Measurements from ENCODE around the gene PDAP1. TPM values are rescaled to one million over a fixed set of nuclear protein-coding genes. Genes with fewer than 3 reads are reported as not detected.
"Not testable (repeated sequence)": the region's sequence is repeated elsewhere in the genome, so short reads cannot be mapped to it uniquely, and the experiment has no call there.

Gene PDAP1
- total and polyA plus RNA-seq, 9 donors, result 64.8 to 155 (median 138) TPM

DNA sequence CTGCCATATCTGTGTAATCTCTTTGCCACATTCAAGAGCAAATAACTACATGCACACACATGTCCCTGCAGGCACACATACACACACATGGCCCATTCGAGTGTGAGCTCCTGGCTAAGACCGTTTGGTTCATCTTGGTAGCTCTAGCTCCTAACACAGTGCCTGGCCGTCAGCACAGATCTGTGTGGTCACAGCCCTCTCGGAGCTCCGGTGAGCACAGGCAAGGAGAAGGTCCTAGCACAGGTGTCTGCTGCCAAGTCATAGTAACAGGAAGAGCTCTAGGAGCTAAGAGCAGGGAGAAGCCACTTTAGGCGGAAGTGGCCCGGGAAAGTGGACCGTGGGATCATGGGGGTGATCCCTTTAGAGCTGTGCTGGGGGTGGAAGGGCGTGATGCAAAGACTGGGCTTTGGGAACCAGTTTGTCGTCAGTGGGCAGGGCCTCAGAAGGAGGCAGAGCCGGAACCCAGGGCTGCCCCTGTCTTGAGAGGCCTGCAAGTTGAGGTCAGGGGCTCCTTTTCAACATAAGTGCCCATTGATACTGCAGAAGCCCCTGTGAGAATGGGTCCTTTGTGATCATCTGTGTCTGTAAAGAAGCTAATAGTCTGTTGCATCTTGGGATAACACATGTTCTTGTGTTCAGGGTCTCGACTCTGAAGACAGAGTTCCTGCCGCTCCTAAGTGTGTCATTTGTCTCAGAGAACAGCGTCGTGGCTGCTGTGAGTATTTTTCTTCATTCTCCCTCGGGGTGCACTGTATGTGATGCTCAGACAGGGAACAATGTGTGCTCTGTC lies 50.5 kb downstream of the PDAP1 start:
- Histone ChIP-seq H3K9me3 (replicated peaks; ENCODE audit: control insufficient read depth, low read depth, low read length) (no peaks in the 10 kb centered on the region), H3K27ac (ENCODE audit: low read length) (no peak overlapping the region), H3K4me1 (ENCODE audit: control insufficient read depth, insufficient read depth, low read length) (no peaks in the 10 kb centered on the region), H3K4me3 (ENCODE audit: low read length) (no peak overlapping the region), H3K27me3 (ENCODE audit: control insufficient read depth, insufficient read depth, low read length) (no peaks in the 10 kb centered on the region), H3K36me3 (ENCODE audit: control insufficient read depth, insufficient read depth, low read length) (peaks cover 69% of the 10 kb centered on the region)
- no peak for DNase-seq
- WGBS (ENCODE audit: insufficient coverage), result 93% methylated on average over 14 of the region's 16 CpGs

DNA sequence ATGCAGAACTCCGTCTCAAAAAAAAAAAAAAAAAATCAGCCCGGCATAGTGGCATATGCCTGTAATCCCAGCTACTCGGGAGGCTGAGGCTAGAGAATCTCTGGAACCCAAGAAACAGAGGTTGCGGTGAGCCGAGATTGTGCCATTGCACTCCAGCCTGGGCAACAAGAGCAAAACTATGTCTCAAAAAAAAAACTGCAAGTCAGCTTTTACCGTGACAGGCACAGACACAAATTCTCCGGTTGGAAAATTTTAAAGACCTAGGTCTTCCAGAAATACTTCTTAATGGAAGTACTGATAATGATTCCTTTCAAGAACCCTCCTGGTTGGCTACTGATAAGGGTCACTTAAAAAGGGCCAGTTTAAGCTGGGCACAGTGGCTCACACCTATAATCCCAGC lies 53.3 kb downstream of the PDAP1 start:
- Histone ChIP-seq H3K27ac (ENCODE audit: low read length) (no peak overlapping the region), H3K36me3 (ENCODE audit: control insufficient read depth, insufficient read depth, low read length) (peaks cover 63% of the 10 kb centered on the region)

DNA sequence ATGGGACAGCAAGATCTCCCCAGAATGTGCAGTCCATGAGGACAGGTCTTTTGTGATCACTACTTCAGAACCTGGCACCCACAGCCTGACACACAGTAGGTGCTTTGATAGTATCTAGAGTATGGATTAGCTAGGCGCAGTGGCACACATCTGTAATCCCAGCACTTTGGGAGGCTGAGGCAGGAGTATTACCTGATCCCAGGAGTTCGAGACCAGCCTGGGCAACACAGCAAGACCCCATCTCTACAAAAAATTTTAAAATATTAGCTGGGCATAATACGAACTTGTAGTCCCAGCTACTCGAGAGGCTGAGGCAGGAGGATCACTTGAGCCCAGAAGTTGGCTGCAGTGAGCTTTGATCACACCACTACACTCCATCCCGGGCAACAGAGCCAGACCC lies 56.1 kb downstream of the PDAP1 start:
- H3K27me3 ChIP-seq (ENCODE audit: control insufficient read depth, insufficient read depth, low read length), result no peaks in the 10 kb centered on the region
- 94% methylated on average over 3 of the region's 5 CpGs for WGBS (ENCODE audit: insufficient coverage)
- H3K9me3 ChIP-seq (replicated peaks; ENCODE audit: control insufficient read depth, low read depth, low read length), result no peaks in the 10 kb centered on the region
- no peak overlapping the region for H3K27ac ChIP-seq (ENCODE audit: low read length)
- H3K36me3 ChIP-seq (ENCODE audit: control insufficient read depth, insufficient read depth, low read length), result peaks cover 51% of the 10 kb centered on the region
- no peaks in the 10 kb centered on the region for H3K4me1 ChIP-seq (ENCODE audit: control insufficient read depth, insufficient read depth, low read length)
- H3K4me3 ChIP-seq (ENCODE audit: low read length), result no peak overlapping the region
- no peak for DNase-seq

More for the DNA sequence above, 53.3 kb downstream of the PDAP1 start:
- no peak overlapping the region for H3K4me3 ChIP-seq (ENCODE audit: low read length)
- H3K9me3 ChIP-seq (replicated peaks; ENCODE audit: control insufficient read depth, low read depth, low read length), result no peaks in the 10 kb centered on the region
- no peak for DNase-seq
- 96% methylated on average over 5 of the region's 7 CpGs for WGBS (ENCODE audit: insufficient coverage)
- H3K4me1 ChIP-seq (ENCODE audit: control insufficient read depth, insufficient read depth, low read length), result no peaks in the 10 kb centered on the region
- H3K27me3 ChIP-seq (ENCODE audit: control insufficient read depth, insufficient read depth, low read length), result no peaks in the 10 kb centered on the region

DNA sequence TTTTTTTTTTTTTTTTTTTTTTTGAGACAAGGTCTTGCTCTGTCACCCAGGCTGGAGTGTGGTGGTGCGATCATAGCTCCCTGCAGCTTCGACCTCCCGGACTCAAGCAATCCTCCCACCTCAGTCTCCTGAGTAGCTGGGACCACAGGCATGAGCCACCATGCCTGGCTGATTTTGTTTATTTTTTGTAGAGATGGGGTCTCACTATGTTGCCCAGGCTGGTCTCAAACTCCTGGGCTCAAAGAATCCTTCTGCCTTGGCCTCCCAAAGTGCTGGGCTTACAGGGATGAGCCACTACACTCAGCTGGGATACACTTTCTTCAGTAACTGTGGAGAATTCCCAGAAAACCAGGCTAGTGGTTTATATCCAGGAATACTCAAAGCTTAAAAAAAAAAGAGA lies 57.8 kb downstream of the PDAP1 start:
- H3K9me3 ChIP-seq (replicated peaks; ENCODE audit: control insufficient read depth, low read depth, low read length); DNase-seq; H3K4me1 ChIP-seq (ENCODE audit: control insufficient read depth, insufficient read depth, low read length); H3K27me3 ChIP-seq (ENCODE audit: control insufficient read depth, insufficient read depth, low read length); H3K27ac ChIP-seq (ENCODE audit: low read length); H3K4me3 ChIP-seq (ENCODE audit: low read length): not testable (repeated sequence)
- WGBS (ENCODE audit: insufficient coverage), result no CpG with 5 or more reads among the region's 3 CpGs
- peaks cover 48% of the 10 kb centered on the region for H3K36me3 ChIP-seq (ENCODE audit: control insufficient read depth, insufficient read depth, low read length)

Other genes with a start within 250 kb of the PDAP1 start
- not detected for gene KPNA7, start 200.5 kb downstream of the PDAP1 start, total RNA-seq
- gene KPNA7, start 200.5 kb downstream of the PDAP1 start, polyA plus RNA-seq (ENCODE audit: insufficient read depth in 1 of 8, insufficient read length in 8 of 8, low replicate concordance in 1 of 8), result not detected
- not detected for gene MYH16, start 135.8 kb downstream of the PDAP1 start, total RNA-seq
- under 1 TPM; 0.11 to 0.56 (median 0.22) TPM for gene MYH16, start 135.8 kb downstream of the PDAP1 start, polyA plus RNA-seq (ENCODE audit: insufficient read depth in 1 of 8, insufficient read length in 8 of 8, low replicate concordance in 1 of 8)
- gene ARPC1A, start 82.7 kb downstream of the PDAP1 start, total RNA-seq, result 54.6 TPM
- 10 to 100 TPM; 55.1 to 90.3 (median 66.6) TPM for gene ARPC1A, start 82.7 kb downstream of the PDAP1 start, polyA plus RNA-seq (ENCODE audit: insufficient read depth in 1 of 8, insufficient read length in 8 of 8, low replicate concordance in 1 of 8)
- 51.3 TPM for gene ARPC1B, start 33.9 kb downstream of the PDAP1 start, total RNA-seq
- gene ARPC1B, start 33.9 kb downstream of the PDAP1 start, polyA plus RNA-seq (ENCODE audit: insufficient read depth in 1 of 8, insufficient read length in 8 of 8, low replicate concordance in 1 of 8), result 10 to 100 TPM; 39.6 to 66.7 (median 50.2) TPM
- 72.8 TPM for gene BUD31, start 372 bp upstream of the PDAP1 start, total RNA-seq
- gene BUD31, start 372 bp upstream of the PDAP1 start, polyA plus RNA-seq (ENCODE audit: insufficient read depth in 1 of 8, insufficient read length in 8 of 8, low replicate concordance in 1 of 8), result 10 to 100 TPM; 74.5 to 88.5 (median 79.7) TPM
- 4.3 TPM for gene PTCD1, start 30.2 kb upstream of the PDAP1 start, total RNA-seq
- gene PTCD1, start 30.2 kb upstream of the PDAP1 start, polyA plus RNA-seq (ENCODE audit: insufficient read depth in 1 of 8, insufficient read length in 8 of 8, low replicate concordance in 1 of 8), result 1 to 10 TPM; 2.9 to 6.0 (median 4.2) TPM
- 31.8 TPM for gene CPSF4, start 30.3 kb upstream of the PDAP1 start, total RNA-seq
- 10 to 100 TPM; 29.2 to 48.3 (median 35.8) TPM for gene CPSF4, start 30.3 kb upstream of the PDAP1 start, polyA plus RNA-seq (ENCODE audit: insufficient read depth in 1 of 8, insufficient read length in 8 of 8, low replicate concordance in 1 of 8)
- 498 TPM for gene ATP5MF, start 57.6 kb upstream of the PDAP1 start, total RNA-seq
- gene ATP5MF, start 57.6 kb upstream of the PDAP1 start, polyA plus RNA-seq (ENCODE audit: insufficient read depth in 1 of 8, insufficient read length in 8 of 8, low replicate concordance in 1 of 8), result 100 to 1,000 TPM; 336 to 432 (median 388) TPM
- gene ZNF789, start 64.3 kb upstream of the PDAP1 start, total RNA-seq, result 22.0 TPM
- gene ZNF789, start 64.3 kb upstream of the PDAP1 start, polyA plus RNA-seq (ENCODE audit: insufficient read depth in 1 of 8, insufficient read length in 8 of 8, low replicate concordance in 1 of 8), result 10 to 100 TPM; 14.8 to 53.8 (median 23.2) TPM
- 19.9 TPM for gene ZNF394, start 91.7 kb upstream of the PDAP1 start, total RNA-seq
- 10 to 100 TPM in 4 of 8 donors, 1 to 10 TPM in 4; 7.9 to 11.2 (median 9.9) TPM for gene ZNF394, start 91.7 kb upstream of the PDAP1 start, polyA plus RNA-seq (ENCODE audit: insufficient read depth in 1 of 8, insufficient read length in 8 of 8, low replicate concordance in 1 of 8)
- 10.7 TPM for gene ZKSCAN5, start 96.1 kb upstream of the PDAP1 start, total RNA-seq
- 10 to 100 TPM in 2 of 8 donors, 1 to 10 TPM in 6; 7.1 to 11.5 (median 9.5) TPM for gene ZKSCAN5, start 96.1 kb upstream of the PDAP1 start, polyA plus RNA-seq (ENCODE audit: insufficient read depth in 1 of 8, insufficient read length in 8 of 8, low replicate concordance in 1 of 8)
- gene FAM200A, start 143.5 kb upstream of the PDAP1 start, total RNA-seq, result 8.3 TPM
- gene FAM200A, start 143.5 kb upstream of the PDAP1 start, polyA plus RNA-seq (ENCODE audit: insufficient read depth in 1 of 8, insufficient read length in 8 of 8, low replicate concordance in 1 of 8), result 10 to 100 TPM in 1 of 8 donors, 1 to 10 TPM in 7; 8.0 to 10.1 (median 8.9) TPM
- gene ZNF655, start 150.0 kb upstream of the PDAP1 start, total RNA-seq, result 46.2 TPM
- 10 to 100 TPM; 32.3 to 51.9 (median 38.3) TPM for gene ZNF655, start 150.0 kb upstream of the PDAP1 start, polyA plus RNA-seq (ENCODE audit: insufficient read depth in 1 of 8, insufficient read length in 8 of 8, low replicate concordance in 1 of 8)
- gene TMEM225B, start 189.7 kb upstream of the PDAP1 start, total RNA-seq, result 0.89 TPM
- gene TMEM225B, start 189.7 kb upstream of the PDAP1 start, polyA plus RNA-seq (ENCODE audit: insufficient read depth in 1 of 8, insufficient read length in 8 of 8, low replicate concordance in 1 of 8), result 1 to 10 TPM in 3 of 8 donors, under 1 TPM in 5; 0.37 to 1.3 (median 0.72) TPM
- 11.2 TPM for gene ZSCAN25, start 208.3 kb upstream of the PDAP1 start, total RNA-seq
- gene ZSCAN25, start 208.3 kb upstream of the PDAP1 start, polyA plus RNA-seq (ENCODE audit: insufficient read depth in 1 of 8, insufficient read length in 8 of 8, low replicate concordance in 1 of 8), result 10 to 100 TPM in 4 of 8 donors, 1 to 10 TPM in 4; 8.9 to 12.5 (median 9.9) TPM

Data from muscle of leg (tissue), 11 donors.